Panc1 (cell line): Measurements from ENCODE around the gene ZNF469. TPM values are rescaled to one million over a fixed set of nuclear protein-coding genes. Genes with fewer than 3 reads are reported as not detected.

ENCODE experiments used
- ATAC-seq: fragments of 200-7000 bp; cut with Tn5 transposase; 2 replicates; pipeline ENCODE4 v1.9.1; 2020; ENCODE audit warnings: mild to moderate bottlenecking, moderate library complexity
- BruUV-seq: library from RNA; stranded (reverse); fragments of 400-500 nt; replicated peaks from 2 replicates; lab custom pipeline; 2021; lab: Mats Ljungman, UMichigan
- CTCF ChIA-PET: fragments of 300-600 bp; sonication (Branson Sonifier 250); formaldehyde crosslinking; loops from one replicate; lab custom pipeline; 2022; ENCODE audit warnings: antibody characterized with exemption; lab: Charles Lee
- POLR2A ChIA-PET: fragments of 300-600 bp; sonication (Branson Sonifier 250); formaldehyde crosslinking; loops from one replicate; lab custom pipeline; 2022; ENCODE audit warnings: antibody characterized with exemption; lab: Charles Lee
- DNase-seq: peaks from one replicate; pipeline ENCODE4 v3.0.0-alpha.2; 2010; ENCODE audit warnings: low read depth, low spot score
- H3K27ac ChIP-seq: 2 replicates; pipeline ENCODE4 v1.5.1; 2011; ENCODE audit warnings: mild to moderate bottlenecking, low read length, inconsistent platforms
- H3K27me3 ChIP-seq: fragments of 200-500 bp; sonication (Bioruptor generic); 2 replicates; pipeline ENCODE4 v1.6.0; 2014; ENCODE audit warnings: low read length, inconsistent platforms; ENCODE audit not compliant: control insufficient read depth, insufficient read depth
- H3K36me3 ChIP-seq: fragments of 200-500 bp; sonication (Bioruptor generic); 2 replicates; pipeline ENCODE4 v1.5.1; 2014; ENCODE audit warnings: inconsistent platforms, mild to moderate bottlenecking, low read length, moderate library complexity; ENCODE audit not compliant: control insufficient read depth, insufficient read depth
- H3K4me1 ChIP-seq: 2 replicates; pipeline ENCODE4 v1.5.1; 2011; ENCODE audit warnings: inconsistent platforms, mild to moderate bottlenecking, low read length, moderate library complexity; ENCODE audit not compliant: control insufficient read depth, insufficient read depth
- H3K4me3 ChIP-seq, 2 experiments: 2 replicates each; pipeline ENCODE4 v1.5.1; 2011 to 2012; ENCODE audit warnings: low read depth in 2 of 2, low read length in 2 of 2, mild to moderate bottlenecking in 2 of 2, inconsistent platforms in 1 of 2, moderate library complexity in 1 of 2
- H3K9me3 ChIP-seq: fragments of 200-500 bp; sonication (Bioruptor generic); 2 replicates; pipeline ENCODE4 v1.5.1; 2014; ENCODE audit warnings: low read depth, mild to moderate bottlenecking, inconsistent platforms, low read length, moderate library complexity; ENCODE audit not compliant: control insufficient read depth, insufficient read depth
- POLR2AphosphoS5 ChIP-seq: IDR thresholded peaks from 2 replicates; pipeline ENCODE4 v1.6.1; 2012; ENCODE audit warnings: mild to moderate bottlenecking, low read depth, low read length, moderate library complexity
- SIN3A ChIP-seq: IDR thresholded peaks from 2 replicates; pipeline ENCODE4 v1.6.1; 2012; ENCODE audit warnings: low read depth, mild to moderate bottlenecking, low read length, moderate library complexity, borderline replicate concordance; ENCODE audit not compliant: insufficient read depth
- TCF7L2 ChIP-seq: IDR thresholded peaks from 2 replicates; pipeline ENCODE4 v1.6.1; 2011; ENCODE audit warnings: mild to moderate bottlenecking, low read depth, low read length, inconsistent platforms
- in situ Hi-C: cut with HindIII; loops from 2 replicates; pipeline ENCODE4 v1.10.0; 2016; ENCODE audit warnings: low sequenced_read_pairs, low pct_unique_long_range_greater_than_20kb
- intact Hi-C: fragments of 100-400 bp; cut with micrococcal nuclease; formaldehyde crosslinking; loops from one replicate; pipeline ENCODE4 v1.10.0; 2022; ENCODE audit not compliant: unreplicated experiment
- total RNA-seq: library from RNA; stranded (reverse); gene quantifications from one replicate; pipeline ENCODE4 v1.2.1, GENCODE V29; 2021; ENCODE audit not compliant: unreplicated experiment
- TF ChIP-seq, protein P1 (sequence below): fragments of 450-650 bp; IDR thresholded peaks from 2 replicates; pipeline ENCODE4 v1.5.1; 2017; ENCODE audit warnings: mild to moderate bottlenecking
- TF ChIP-seq, protein P2 (sequence below), 2 experiments: IDR thresholded peaks; 2 replicates each; pipeline ENCODE4 v1.6.1; 2011 to 2012; ENCODE audit warnings: low read depth in 2 of 2, control low read depth in 1 of 2, low read length in 1 of 2, mild to moderate bottlenecking in 1 of 2, moderate library complexity in 1 of 2; ENCODE audit not compliant: insufficient read depth in 1 of 2

ZNF469 gene
- total RNA-seq, 1 experiment from 2014 or later: 1.3 TPM

DNA sequence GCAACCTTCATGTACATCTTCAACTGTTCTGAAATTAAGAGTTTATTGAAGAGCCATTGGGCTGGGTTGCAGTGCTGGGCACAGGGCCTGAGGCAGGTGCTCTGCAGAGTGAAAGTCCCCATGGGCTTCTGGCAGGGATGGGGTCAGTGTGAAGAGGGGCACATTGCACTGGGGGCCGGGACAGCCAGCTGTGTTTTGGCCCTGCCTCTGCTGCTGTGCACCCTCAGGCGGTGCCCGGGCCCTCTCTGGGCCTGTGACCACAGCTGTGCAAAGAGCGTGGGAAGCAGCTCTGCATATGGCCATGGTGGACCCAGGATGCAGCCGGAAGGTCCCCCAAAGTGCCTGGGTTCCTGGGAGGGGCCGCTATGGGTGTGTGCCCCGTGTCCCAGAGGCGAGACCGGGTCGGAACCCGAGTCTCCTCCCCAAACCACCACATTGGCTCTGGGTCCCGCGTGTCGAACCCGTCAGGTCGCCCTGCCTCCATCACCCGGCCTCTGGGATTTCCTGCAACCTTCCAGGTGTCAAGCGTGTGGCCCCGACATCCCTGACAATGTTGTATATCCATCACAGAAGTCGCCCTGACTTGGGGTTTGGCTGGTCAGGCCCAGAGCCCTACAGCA lies 38.2 kb upstream of the ZNF469 start:
- Histone ChIP-seq H3K27me3 (no peaks in the 10 kb centered on the region), H3K4me3 (no peak overlapping the region), H3K9me3 (no peaks in the 10 kb centered on the region), H3K4me1 (no peaks in the 10 kb centered on the region), H3K27ac (no peak overlapping the region), H3K36me3 (no peaks in the 10 kb centered on the region)
- ChIA-PET CTCF (no interaction called here), POLR2A (no interaction called here)
- intact Hi-C loops: no loop called here
- in situ Hi-C loops: no loop called here
- DNase-seq (no peak), ATAC-seq (no peak)
- TF ChIP-seq, protein P1, sequence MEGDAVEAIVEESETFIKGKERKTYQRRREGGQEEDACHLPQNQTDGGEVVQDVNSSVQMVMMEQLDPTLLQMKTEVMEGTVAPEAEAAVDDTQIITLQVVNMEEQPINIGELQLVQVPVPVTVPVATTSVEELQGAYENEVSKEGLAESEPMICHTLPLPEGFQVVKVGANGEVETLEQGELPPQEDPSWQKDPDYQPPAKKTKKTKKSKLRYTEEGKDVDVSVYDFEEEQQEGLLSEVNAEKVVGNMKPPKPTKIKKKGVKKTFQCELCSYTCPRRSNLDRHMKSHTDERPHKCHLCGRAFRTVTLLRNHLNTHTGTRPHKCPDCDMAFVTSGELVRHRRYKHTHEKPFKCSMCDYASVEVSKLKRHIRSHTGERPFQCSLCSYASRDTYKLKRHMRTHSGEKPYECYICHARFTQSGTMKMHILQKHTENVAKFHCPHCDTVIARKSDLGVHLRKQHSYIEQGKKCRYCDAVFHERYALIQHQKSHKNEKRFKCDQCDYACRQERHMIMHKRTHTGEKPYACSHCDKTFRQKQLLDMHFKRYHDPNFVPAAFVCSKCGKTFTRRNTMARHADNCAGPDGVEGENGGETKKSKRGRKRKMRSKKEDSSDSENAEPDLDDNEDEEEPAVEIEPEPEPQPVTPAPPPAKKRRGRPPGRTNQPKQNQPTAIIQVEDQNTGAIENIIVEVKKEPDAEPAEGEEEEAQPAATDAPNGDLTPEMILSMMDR: no peak
- TF ChIP-seq SIN3A: no peak
- TF ChIP-seq, protein P2, sequence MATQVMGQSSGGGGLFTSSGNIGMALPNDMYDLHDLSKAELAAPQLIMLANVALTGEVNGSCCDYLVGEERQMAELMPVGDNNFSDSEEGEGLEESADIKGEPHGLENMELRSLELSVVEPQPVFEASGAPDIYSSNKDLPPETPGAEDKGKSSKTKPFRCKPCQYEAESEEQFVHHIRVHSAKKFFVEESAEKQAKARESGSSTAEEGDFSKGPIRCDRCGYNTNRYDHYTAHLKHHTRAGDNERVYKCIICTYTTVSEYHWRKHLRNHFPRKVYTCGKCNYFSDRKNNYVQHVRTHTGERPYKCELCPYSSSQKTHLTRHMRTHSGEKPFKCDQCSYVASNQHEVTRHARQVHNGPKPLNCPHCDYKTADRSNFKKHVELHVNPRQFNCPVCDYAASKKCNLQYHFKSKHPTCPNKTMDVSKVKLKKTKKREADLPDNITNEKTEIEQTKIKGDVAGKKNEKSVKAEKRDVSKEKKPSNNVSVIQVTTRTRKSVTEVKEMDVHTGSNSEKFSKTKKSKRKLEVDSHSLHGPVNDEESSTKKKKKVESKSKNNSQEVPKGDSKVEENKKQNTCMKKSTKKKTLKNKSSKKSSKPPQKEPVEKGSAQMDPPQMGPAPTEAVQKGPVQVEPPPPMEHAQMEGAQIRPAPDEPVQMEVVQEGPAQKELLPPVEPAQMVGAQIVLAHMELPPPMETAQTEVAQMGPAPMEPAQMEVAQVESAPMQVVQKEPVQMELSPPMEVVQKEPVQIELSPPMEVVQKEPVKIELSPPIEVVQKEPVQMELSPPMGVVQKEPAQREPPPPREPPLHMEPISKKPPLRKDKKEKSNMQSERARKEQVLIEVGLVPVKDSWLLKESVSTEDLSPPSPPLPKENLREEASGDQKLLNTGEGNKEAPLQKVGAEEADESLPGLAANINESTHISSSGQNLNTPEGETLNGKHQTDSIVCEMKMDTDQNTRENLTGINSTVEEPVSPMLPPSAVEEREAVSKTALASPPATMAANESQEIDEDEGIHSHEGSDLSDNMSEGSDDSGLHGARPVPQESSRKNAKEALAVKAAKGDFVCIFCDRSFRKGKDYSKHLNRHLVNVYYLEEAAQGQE (IDR thresholded peaks at IDR 0.05; ENCODE audit: insufficient read depth in 1 of 2, low read depth in 2 of 2, low read length in 1 of 2): no peak
- TF ChIP-seq POLR2AphosphoS5: no peak
- TF ChIP-seq TCF7L2: no peak
- no TSS peak for BruUV-seq

DNA sequence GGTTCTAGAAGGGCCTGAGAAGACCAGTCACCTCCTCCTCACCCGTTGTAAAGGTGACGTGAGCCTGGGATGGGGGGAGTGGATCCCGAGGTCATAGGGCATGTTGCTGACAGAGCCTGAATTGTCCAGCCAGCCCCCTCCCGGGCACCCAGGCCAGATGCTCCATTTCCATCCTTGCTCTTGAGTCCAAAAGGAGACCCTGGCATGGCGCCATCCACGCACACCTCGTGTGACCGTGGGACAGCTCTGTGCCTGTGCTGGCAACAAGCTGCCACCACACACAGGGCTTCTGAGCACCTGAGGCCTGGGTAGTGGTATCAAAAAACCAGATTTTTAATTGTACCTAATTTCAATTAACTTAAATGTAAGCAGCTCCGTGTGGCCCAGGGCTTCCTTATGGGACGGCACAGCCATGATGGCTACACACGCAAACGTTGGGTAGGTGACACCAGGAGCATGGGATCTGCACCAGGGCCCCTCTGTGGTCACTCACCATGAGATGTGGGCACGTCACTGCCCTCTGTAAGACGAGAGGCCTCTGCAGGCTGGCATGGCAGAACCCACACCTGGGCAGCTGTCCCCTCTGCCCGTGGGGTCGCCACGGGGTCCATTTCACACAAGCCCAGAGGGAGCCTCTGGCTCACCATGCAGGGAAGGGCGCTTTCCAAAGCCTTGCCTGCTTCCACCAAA lies 37.6 kb upstream of the ZNF469 start:
- Histone ChIP-seq H3K27ac (no peak overlapping the region), H3K4me3 (no peak overlapping the region), H3K4me1 (no peaks in the 10 kb centered on the region), H3K9me3 (no peaks in the 10 kb centered on the region), H3K27me3 (no peaks in the 10 kb centered on the region), H3K36me3 (no peaks in the 10 kb centered on the region)
- ATAC-seq: no peak
- in situ Hi-C loops: no loop called here
- intact Hi-C loops: no loop called here
- ChIA-PET CTCF (no interaction called here), POLR2A (no interaction called here)
- DNase-seq: no peak
- BruUV-seq: no TSS peak
- TF ChIP-seq, protein P2 (IDR thresholded peaks at IDR 0.05; ENCODE audit: insufficient read depth in 1 of 2, low read depth in 2 of 2, low read length in 1 of 2): no peak
- TF ChIP-seq, protein P1: no peak
- no peak for TF ChIP-seq TCF7L2
- no peak for TF ChIP-seq SIN3A
- no peak for TF ChIP-seq POLR2AphosphoS5
